Measurements from ENCODE around the gene PSMC6. TPM values are rescaled to one million over a fixed set of nuclear protein-coding genes. Genes with fewer than 3 reads are reported as not detected.
"Not testable (repeated sequence)": the region's sequence is repeated elsewhere in the genome, so short reads cannot be mapped to it uniquely, and the experiment has no call there.

PSMC6 gene
- total RNA-seq, 1 donor from 2014 or later: 34.7 TPM

GRCh38 chr14:52716155-52716554 is 9.2 kb downstream of the PSMC6 start:
- ATAC-seq (no peak), DNase-seq (ENCODE audit: low spot score) (no peak)

GRCh38 chr14:52723514-52724359 is 16.7 kb downstream of the PSMC6 start:
- no peak for DNase-seq (ENCODE audit: low spot score)
- peak; percentile 75 for ATAC-seq

DNA sequence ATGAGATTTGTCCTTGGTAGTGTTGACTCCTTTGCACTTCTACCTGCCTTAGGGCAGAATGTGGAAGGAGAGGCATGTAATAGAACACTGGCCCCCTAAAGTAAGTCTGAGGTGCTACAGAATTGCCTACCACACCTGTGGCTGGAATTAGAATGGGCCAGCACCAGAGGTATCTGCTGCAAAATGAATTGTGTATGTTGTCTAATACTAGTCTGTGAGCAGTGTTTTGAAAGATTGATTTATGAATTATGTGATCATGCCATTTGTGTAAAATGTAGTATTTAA is 17.3 kb downstream of the PSMC6 start:
- ATAC-seq: peak; percentile 55
- no peak for DNase-seq (ENCODE audit: low spot score)

DNA sequence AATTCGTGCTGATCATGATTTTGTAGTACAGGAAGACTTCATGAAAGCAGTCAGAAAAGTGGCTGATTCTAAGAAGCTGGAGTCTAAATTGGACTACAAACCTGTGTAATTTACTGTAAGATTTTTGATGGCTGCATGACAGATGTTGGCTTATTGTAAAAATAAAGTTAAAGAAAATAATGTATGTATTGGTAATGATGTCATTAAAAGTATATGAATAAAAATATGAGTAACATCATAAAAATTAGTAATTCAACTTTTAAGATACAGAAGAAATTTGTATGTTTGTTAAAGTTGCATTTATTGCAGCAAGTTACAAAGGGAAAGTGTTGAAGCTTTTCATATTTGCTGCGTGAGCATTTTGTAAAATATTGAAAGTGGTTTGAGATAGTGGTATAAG is 20.5 kb downstream of the PSMC6 start:
- not testable (repeated sequence) for ATAC-seq; DNase-seq (ENCODE audit: low spot score)

DNA sequence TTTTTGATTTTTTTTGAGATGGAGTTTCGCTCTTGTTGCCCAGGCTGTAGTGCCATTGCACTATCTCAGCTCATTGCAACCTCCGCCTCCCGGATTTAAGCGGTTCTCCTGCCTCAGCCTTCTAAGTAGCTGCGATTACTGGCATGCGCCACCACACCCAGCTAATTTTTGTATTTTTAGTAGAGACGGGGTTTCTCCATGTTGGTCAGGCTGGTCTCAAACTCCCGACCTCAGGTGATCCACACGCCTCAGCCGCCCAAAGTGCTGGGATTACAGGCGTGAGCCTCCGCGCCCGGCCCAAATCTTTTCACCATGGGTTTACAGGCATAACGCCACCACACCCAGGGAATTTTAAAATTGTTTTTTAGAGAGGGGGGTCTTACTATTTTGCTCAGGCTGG is 22.0 kb downstream of the PSMC6 start:
- ATAC-seq; DNase-seq (ENCODE audit: low spot score): not testable (repeated sequence)

DNA sequence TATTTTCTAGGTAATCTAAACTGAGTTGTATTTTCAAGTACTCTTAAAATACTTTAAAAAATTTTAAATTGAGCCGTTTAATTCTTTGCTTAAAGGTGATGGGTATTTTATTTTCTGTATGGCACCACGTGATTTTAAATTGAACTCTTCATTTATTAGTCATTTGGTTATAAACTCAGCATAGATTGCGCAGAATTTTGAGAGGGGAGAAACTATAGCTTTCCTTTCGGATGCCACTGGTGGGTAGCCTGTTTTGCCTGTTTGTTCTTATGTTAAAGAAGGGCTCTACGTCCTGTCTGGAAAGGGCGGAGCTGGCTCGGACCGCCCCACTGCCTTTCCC is 22.6 kb downstream of the PSMC6 start:
- DNase-seq (ENCODE audit: low spot score): no peak
- no peak for ATAC-seq

GRCh38 chr14:52729925-52730708 is 23.1 kb downstream of the PSMC6 start, which contains the start of gene STYX:
STYX (plus strand) TSS chr14:52730166; CDS start chr14:52730475, 309 bp downstream.
- peak; percentile 96 for ATAC-seq
- DNase-seq (ENCODE audit: low spot score): peak; percentile 99

- ATAC-seq: peak; percentile 26
- no peak for DNase-seq (ENCODE audit: low spot score)
Observed at GRCh38 chr14:52730709-52731111, 23.7 kb downstream of the PSMC6 start.

DNA sequence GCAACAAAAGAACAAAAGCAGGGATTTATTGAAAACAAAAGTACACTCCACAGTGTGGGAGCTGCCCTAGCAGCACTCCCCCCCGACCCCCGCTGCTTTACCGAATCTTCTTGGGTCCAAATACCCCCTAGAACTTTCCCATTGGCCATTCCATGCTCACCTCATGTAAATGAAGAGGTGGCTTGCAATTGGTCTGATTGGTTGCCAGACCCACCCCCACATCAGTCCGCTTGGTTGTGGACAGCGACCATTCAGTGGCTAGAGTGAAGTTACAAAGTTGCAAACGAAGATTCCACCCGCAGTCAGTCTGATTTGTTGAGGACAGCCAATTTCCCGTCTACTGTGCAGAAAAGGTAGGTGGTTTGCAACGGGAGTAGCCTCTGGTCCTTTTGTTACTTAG is 26.8 kb downstream of the PSMC6 start:
- ATAC-seq (no peak), DNase-seq (ENCODE audit: low spot score) (no peak)

GRCh38 chr14:52735921-52736489 is 29.0 kb downstream of the PSMC6 start:
- ATAC-seq (peak; percentile 58), DNase-seq (ENCODE audit: low spot score) (no peak)

- ATAC-seq (no peak), DNase-seq (ENCODE audit: low spot score) (no peak)
Observed at GRCh38 chr14:52738409-52738808, 31.4 kb downstream of the PSMC6 start.

- DNase-seq (ENCODE audit: low spot score): no peak
- ATAC-seq: no peak
Observed at GRCh38 chr14:52740751-52741150, 33.8 kb downstream of the PSMC6 start.

DNA sequence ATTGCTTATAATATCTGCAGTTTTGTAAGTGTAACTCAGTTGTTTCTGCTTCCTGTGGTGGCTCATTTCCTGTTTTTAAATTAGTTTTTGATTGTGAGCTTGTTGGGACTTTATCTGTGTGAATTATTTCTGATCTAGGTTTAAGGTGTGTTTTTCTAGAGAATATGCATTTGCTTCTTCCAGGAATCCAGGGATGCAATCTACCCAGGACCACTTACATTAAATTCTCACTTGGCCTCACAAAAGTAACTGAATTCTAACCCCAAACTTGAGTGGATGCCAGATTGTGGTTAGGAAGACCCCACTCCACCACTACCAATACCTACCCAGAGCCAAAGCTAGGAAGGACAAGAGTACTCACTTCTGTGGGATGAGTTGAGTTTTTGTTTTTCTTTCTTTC is 34.9 kb downstream of the PSMC6 start:
- no peak for ATAC-seq
- no peak for DNase-seq (ENCODE audit: low spot score)

DNA sequence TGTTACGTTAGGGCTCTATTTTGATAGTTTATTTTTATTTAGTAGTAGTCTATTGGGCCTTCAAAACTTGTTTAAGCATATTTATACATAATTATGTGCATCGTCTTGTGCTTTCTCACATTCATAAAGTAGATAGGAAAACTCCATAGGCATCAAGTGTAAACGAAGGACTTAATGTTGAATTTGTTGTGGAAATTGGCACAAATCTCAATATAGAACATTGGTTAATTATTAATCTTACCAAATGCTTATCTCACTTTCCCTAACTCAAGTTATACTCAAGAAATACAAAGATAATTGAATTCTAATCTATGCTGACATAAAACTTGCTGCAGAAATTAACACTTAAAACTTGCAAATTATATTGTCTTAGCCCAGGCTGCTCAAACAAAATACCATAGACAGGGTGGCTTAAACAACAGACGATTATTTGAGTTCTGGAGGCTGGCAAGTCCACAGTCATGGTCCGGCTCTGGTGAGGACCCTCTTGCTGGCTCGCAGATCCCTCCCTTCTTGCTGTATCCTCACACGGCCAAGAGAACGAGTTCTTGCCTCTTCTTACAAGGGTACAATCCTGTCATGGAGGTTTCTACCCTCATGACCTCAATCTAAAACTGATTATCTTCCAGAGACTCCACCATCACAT is 41.8 kb downstream of the PSMC6 start:
- DNase-seq (ENCODE audit: low spot score): no peak
- peak; percentile 52 for ATAC-seq

DNA sequence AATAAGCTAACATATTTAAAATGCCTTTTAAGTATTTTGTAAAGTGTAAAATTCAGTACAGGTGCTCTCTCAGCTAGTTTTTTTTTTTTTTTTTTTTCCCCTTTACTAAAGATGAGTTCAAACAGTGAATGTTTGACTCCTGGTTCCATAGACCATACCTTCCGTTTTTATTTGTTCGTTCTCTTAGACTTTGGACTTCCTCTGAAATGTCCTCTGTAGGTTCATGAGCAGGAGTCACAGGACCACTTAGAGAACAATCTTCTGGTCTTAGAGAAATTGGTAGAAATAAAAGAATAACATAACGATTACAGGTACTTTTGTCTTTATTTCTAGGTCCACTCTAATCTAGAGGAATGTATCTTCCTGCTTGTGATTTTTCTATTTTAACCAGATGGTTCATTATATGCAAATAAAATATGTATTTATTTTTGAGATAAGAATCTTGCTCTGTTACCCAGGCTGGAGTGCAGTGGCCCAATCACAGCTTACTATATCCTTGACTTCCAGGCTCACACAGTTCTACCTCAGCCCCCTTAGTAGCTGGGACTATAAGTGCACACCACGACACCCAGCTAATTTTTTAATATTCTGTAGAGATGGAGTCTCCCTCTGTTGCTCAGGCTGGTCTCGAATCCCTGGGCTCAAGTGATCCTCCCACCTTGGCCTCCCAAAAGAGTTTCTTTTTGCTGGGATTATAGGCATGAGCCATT is 48.8 kb downstream of the PSMC6 start:
- DNase-seq (ENCODE audit: low spot score): no peak
- peak; percentile 68 for ATAC-seq

DNA sequence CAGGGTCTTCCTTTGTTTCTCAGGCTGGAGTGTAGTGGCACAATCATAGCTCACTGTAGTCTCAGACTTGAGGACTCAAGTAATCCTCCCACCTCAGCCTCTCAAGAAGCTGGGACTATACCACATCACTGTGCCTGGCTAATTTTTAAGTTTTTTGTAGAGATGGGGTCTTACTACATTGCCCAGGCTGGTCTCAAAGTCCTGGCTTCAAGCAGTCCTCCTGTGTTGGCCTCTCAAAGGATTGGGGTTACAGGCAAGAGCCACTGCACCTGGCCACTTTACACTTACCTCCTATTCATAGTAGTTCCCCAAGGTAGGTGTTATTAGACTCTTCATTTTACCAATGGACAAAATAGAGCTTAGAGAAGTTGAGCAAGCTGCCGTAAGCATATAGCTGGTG is 52.1 kb downstream of the PSMC6 start:
- ATAC-seq: no peak
- DNase-seq (ENCODE audit: low spot score): no peak

DNA sequence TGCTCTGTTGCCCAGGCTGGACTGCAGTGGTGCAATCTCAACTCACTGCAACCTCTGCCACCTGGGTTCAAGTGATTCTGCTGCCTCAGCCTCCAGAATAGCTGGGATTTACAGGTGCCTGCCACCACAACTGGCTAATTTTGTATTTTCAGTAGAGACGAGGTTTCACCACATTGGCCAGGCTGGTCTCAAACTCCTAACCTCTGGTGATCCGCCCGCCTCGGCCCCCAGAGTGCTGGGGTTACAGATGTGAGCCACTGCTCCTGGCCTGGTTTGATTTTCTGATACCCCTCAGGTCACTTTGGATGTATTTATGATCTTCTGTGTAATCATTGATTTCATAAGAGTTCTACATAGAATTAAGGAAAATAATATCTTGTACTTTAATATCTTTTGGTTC is 55.9 kb downstream of the PSMC6 start:
- ATAC-seq; DNase-seq (ENCODE audit: low spot score): not testable (repeated sequence)

DNA sequence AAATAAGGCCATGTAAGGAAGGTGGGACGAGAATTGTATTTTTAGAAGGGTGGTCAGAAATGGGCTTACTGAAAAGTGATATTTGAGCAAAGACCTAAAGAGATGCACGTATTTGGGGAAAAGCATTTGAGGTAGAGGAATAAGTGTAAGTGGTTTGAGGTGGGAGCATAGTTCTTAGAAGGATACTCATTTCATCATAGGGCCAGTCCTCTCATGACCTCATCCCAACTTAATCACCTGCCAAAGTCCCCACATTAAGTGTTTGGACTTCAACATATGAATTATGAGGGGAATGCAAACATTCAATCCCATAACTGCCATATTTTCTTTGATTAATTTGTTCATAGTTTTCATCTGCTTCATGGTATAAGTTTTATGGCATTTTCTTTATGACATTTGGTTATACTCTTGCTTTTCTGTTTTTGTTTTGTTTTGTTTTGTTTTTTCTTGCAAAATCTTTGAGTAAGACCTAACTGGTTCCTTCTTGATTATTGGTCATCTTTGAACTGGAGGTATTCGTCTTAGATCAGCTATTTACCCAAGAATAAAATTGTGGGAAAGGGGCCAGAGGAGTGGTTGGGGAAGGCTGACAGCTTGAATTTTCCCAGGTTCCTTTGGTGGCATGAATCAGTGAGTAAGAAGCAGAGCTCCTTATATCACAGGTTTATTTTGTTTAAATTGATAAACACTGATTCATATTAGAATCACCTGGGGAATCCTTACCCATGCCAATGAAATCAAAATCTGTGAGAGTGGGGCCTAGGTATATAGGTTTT is 60.2 kb downstream of the PSMC6 start:
- DNase-seq (ENCODE audit: low spot score) (no peak), ATAC-seq (no peak)

DNA sequence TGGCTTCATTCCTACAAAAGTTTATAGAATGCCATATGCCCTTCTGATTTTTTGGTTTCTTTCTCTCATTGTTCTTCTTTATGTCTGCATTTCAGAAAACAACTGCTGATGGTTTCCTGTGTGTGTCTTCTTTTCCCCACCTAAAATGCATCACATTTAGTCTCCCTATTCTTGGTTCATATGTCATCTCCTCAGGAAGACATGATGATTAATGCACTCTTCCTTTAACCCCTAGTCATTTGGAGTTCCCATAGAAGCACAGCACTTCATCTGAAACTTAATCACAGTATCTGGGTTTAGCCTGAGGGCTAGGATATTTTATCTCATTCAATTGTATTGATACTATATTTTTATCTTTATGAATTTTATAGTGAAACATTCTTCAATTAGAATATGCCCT is 62.9 kb downstream of the PSMC6 start:
- ATAC-seq (no peak), DNase-seq (ENCODE audit: low spot score) (no peak)

DNA sequence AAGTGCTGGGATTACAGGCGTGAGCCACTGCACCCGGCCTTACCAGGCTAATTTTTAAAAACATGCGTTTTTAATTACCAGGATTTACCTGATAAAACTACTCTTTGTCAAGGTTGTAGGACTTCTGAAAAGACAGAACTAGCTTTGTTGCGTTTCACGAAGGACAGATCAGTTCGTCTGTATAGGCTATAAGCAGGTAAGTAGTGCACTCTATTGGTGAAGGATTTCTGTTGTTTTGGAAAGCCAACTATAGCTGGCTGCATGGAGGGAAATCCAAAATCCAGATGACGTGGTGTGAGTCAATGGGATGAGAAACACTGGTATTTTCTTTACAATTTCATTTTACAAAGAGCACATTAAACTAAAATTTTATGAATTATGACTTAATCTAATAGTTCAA is 69.8 kb downstream of the PSMC6 start:
- ATAC-seq (peak; percentile 32), DNase-seq (ENCODE audit: low spot score) (no peak)
